Mesendoderm (in vitro differentiated cells): ENCODE measurements around the gene NAA38.

Experiments
- DNase-seq: peaks from one replicate; pipeline ENCODE4 v3.0.0; 2013
- H2AK5ac ChIP-seq: 2 replicates; pipeline ENCODE4 v1.6.1; 2013; ENCODE audit warnings: low read length, inconsistent platforms
- H2BK120ac ChIP-seq: 2 replicates; pipeline ENCODE4 v1.6.1; 2013; ENCODE audit warnings: low read depth, mild to moderate bottlenecking, low read length, moderate library complexity, mixed read lengths
- H2BK15ac ChIP-seq: replicated peaks from 2 replicates; pipeline ENCODE4 v1.6.1; 2013; ENCODE audit warnings: low read depth, mild to moderate bottlenecking, moderate library complexity
- H2BK5ac ChIP-seq: 2 replicates; pipeline ENCODE4 v1.6.1; 2013; ENCODE audit warnings: low read length, inconsistent platforms
- H3K18ac ChIP-seq: 2 replicates; pipeline ENCODE4 v1.6.1; 2013; ENCODE audit warnings: mild to moderate bottlenecking, low read length, mixed read lengths
- H3K23ac ChIP-seq: one replicate; pipeline ENCODE4 v1.6.1; 2013; ENCODE audit warnings: low read length
- H3K27ac ChIP-seq: 2 replicates; pipeline ENCODE4 v1.5.1; 2013; ENCODE audit warnings: low read depth, mild to moderate bottlenecking, inconsistent platforms, low read length, moderate library complexity
- H3K27me3 ChIP-seq: 2 replicates; pipeline ENCODE4 v1.6.1; 2013; ENCODE audit warnings: low read length, control low read depth, mild to moderate bottlenecking, inconsistent platforms; ENCODE audit not compliant: insufficient read depth, poor library complexity
- H3K36me3 ChIP-seq: 2 replicates; pipeline ENCODE4 v1.6.1; 2013; ENCODE audit warnings: low read length, inconsistent platforms; ENCODE audit not compliant: control insufficient read depth, insufficient read depth
- H3K4ac ChIP-seq: one replicate; pipeline ENCODE4 v1.6.1; 2013; ENCODE audit warnings: low read depth, mild to moderate bottlenecking, low read length, moderate library complexity
- H3K4me1 ChIP-seq: 2 replicates; pipeline ENCODE4 v1.6.1; 2013; ENCODE audit warnings: low read depth, low read length, inconsistent platforms; ENCODE audit not compliant: control insufficient read depth
- H3K4me2 ChIP-seq: 2 replicates; pipeline ENCODE4 v1.6.1; 2013; ENCODE audit warnings: low read length
- H3K4me3 ChIP-seq: 2 replicates; pipeline ENCODE4 v1.5.1; 2013; ENCODE audit warnings: mild to moderate bottlenecking, low read length
- H3K56ac ChIP-seq: one replicate; pipeline ENCODE4 v1.6.1; 2013; ENCODE audit warnings: low read length
- H3K79me1 ChIP-seq: 2 replicates; pipeline ENCODE4 v1.6.1; 2013; ENCODE audit warnings: low read length, inconsistent platforms
- H3K79me2 ChIP-seq: 2 replicates; pipeline ENCODE4 v1.6.1; 2013; ENCODE audit warnings: mild to moderate bottlenecking, low read length; ENCODE audit not compliant: control insufficient read depth, insufficient read depth
- H3K9ac ChIP-seq: 2 replicates; pipeline ENCODE4 v1.6.1; 2013; ENCODE audit warnings: low read length, inconsistent platforms
- H4K5ac ChIP-seq: one replicate; pipeline ENCODE4 v1.6.1; 2013; ENCODE audit warnings: low read length
- H4K8ac ChIP-seq: one replicate; pipeline ENCODE4 v1.6.1; 2013; ENCODE audit warnings: low read depth, mild to moderate bottlenecking, control low read depth, low read length, moderate library complexity
- WGBS: extraction: QIAGEN DNeasy Blood & Tissue Kit; methylation state at CpG from one replicate; pipeline ENCODE4 v1.1.7; 2013; ENCODE audit warnings: low lambda C conversion rate, missing lambda C conversion rate; ENCODE audit not compliant: insufficient coverage; ENCODE audit errors: extremely low coverage; 5-methylcytosine and 5-hydroxymethylcytosine counted together

NAA38 gene

GRCh38 chr17:7887038-7887481 lies 29.7 kb upstream of the NAA38 start:
- Histone ChIP-seq H3K18ac (peak overlapping the region; percentile 53), H3K56ac (peak overlapping the region; percentile 97), H3K36me3 (peaks cover 2% of the 10 kb centered on the region), H3K27ac (peak overlapping the region; percentile 16), H2BK15ac (no peak overlapping the region), H3K4ac (no peak overlapping the region), H3K9ac (peak overlapping the region; percentile 84), H3K79me1 (peaks cover 4% of the 10 kb centered on the region), H3K4me3 (peak overlapping the region; percentile 68), H3K27me3 (no peaks in the 10 kb centered on the region), H3K23ac (peak overlapping the region; percentile 24), H2BK5ac (peak overlapping the region; percentile 50), H2AK5ac (no peak overlapping the region), H4K8ac (no peak overlapping the region), H3K4me1 (peaks cover 13% of the 10 kb centered on the region), H3K79me2 (peaks cover 1% of the 10 kb centered on the region), H4K5ac (no peak overlapping the region), H3K4me2 (peak overlapping the region; percentile 97), H2BK120ac (no peak overlapping the region)
- peak; percentile 44 for DNase-seq
- no CpG with 5 or more reads among the region's 8 CpGs for WGBS

DNA sequence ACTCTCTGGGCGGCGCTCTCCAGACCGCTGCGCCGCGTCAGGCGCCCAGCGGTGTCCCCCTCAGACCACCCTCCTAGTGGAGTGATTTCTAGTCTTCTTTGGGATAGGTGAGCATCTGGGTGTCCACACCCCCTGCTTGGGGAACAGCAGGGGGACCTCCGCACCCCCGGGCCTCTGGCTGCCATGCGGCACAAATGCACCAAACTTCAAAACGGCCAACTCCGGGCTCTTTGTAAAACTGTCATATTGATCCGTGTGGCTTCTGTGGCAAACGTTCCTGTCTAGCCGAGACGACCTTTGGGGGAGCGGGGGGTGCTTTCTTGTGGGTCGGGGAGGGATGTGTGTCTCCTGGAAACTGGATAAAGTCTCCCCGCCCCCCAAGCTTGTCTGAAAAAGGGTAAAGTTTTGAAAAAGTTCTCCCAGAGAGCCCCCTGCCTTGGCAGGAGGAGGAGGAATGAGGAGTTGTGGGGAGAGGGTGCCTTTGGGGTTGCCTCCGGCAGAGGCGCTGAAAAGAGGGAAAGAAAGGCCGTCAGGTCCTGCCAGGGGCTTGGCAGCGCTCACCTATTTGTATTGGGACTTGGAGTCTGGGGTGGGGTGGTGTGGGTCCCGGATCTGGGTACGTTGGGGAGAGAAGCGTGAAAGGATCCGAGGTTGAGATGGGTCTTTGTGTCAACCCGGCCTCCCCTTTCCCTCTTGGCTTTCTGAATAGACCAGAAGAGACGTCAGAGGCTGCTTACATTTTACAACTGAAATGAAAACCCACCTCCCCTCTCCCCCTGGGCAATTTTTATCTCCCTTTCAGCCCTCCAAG lies 29.1 kb upstream of the NAA38 start:
- no peak overlapping the region for H4K8ac ChIP-seq
- H3K27ac ChIP-seq = peak overlapping the region; percentile 16
- peaks cover 5% of the 10 kb centered on the region for H3K79me1 ChIP-seq
- H3K4me2 ChIP-seq = peak overlapping the region; percentile 97
- H4K5ac ChIP-seq = no peak overlapping the region
- no peak overlapping the region for H3K4ac ChIP-seq
- H3K4me1 ChIP-seq = peaks cover 13% of the 10 kb centered on the region
- H2BK120ac ChIP-seq = no peak overlapping the region
- no peak overlapping the region for H2AK5ac ChIP-seq
- peak overlapping the region; percentile 68 for H3K4me3 ChIP-seq
- WGBS = no CpG with 5 or more reads among the region's 30 CpGs
- H2BK5ac ChIP-seq = no peak overlapping the region
- H3K27me3 ChIP-seq = no peaks in the 10 kb centered on the region
- H2BK15ac ChIP-seq = no peak overlapping the region
- peak overlapping the region; percentile 24 for H3K23ac ChIP-seq
- peak; percentile 61 for DNase-seq
- peak overlapping the region; percentile 97 for H3K56ac ChIP-seq
- H3K79me2 ChIP-seq = peaks cover 1% of the 10 kb centered on the region
- H3K9ac ChIP-seq = peak overlapping the region; percentile 84
- H3K36me3 ChIP-seq = peaks cover 1% of the 10 kb centered on the region
- peak overlapping the region; percentile 53 for H3K18ac ChIP-seq

GRCh38 chr17:7885367-7886226 lies 28.2 kb upstream of the NAA38 start:
- Histone ChIP-seq H2BK120ac (no peak overlapping the region), H3K23ac (no peak overlapping the region), H3K79me1 (peaks cover 5% of the 10 kb centered on the region), H3K27ac (peak overlapping the region; percentile 18), H3K56ac (peak overlapping the region; percentile 97), H3K4me1 (peaks cover 13% of the 10 kb centered on the region), H2AK5ac (no peak overlapping the region), H3K36me3 (peaks cover 6% of the 10 kb centered on the region), H3K79me2 (peaks cover 1% of the 10 kb centered on the region), H3K4me2 (peak overlapping the region; percentile 97), H3K27me3 (no peaks in the 10 kb centered on the region), H4K5ac (no peak overlapping the region), H2BK15ac (no peak overlapping the region), H2BK5ac (peak overlapping the region; percentile 14), H3K18ac (peak overlapping the region; percentile 15), H4K8ac (no peak overlapping the region), H3K9ac (peak overlapping the region; percentile 84), H3K4me3 (peak overlapping the region; percentile 68), H3K4ac (peak overlapping the region; percentile 4)
- WGBS = no CpG with 5 or more reads among the region's 64 CpGs
- peak; percentile 77 for DNase-seq

DNA sequence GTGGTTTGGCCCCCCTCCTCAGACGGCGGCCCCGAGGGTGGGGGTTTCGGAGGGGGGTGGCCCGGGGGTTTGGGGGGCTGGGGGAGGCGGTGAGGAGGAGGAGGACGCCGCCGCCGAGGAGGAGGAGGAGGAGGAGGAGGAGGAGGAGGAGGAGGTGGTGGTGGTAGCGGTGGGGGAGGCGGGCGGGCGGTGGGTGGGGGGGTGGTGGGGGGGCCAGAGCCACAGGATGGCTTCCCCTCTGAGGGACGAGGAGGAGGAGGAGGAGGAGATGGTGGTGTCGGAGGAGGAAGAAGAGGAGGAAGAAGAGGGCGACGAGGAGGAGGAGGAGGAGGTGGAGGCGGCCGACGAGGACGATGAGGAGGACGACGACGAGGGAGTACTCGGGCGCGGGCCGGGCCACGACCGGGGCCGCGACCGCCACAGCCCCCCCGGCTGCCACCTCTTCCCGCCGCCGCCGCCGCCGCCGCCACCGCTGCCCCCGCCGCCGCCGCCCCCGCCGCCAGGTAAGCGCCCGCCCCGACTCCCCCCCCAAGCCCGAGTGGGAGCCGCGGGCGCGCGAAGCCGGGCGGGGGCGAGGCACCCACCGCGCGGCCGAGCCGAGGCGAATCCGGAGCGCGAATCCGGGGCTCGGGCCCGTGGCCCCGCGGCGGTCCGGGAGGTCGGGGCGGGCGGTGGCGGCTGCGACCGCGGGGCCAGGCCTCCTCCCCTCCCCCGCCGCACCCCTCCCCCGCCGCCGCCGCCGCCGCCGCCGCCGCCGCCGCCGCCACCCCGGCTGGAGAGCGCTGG lies 27.4 kb upstream of the NAA38 start:
- Histone ChIP-seq H2AK5ac (no peak overlapping the region), H2BK5ac (no peak overlapping the region), H2BK120ac (peak overlapping the region; percentile 69), H3K79me1 (peaks cover 5% of the 10 kb centered on the region), H4K5ac (no peak overlapping the region), H3K27me3 (no peaks in the 10 kb centered on the region), H3K36me3 (peaks cover 9% of the 10 kb centered on the region), H3K56ac (peak overlapping the region; percentile 97), H3K4ac (peak overlapping the region; percentile 89), H2BK15ac (no peak overlapping the region), H3K4me1 (peaks cover 13% of the 10 kb centered on the region), H3K4me2 (no peak overlapping the region), H3K23ac (no peak overlapping the region), H3K79me2 (peaks cover 1% of the 10 kb centered on the region), H3K9ac (peak overlapping the region; percentile 84), H3K4me3 (peak overlapping the region; percentile 58), H3K27ac (no peak overlapping the region), H3K18ac (peak overlapping the region; percentile 15), H4K8ac (no peak overlapping the region)
- no peak for DNase-seq
- no CpG with 5 or more reads among the region's 100 CpGs for WGBS

- H3K4me2 ChIP-seq = no peak overlapping the region
- H3K79me2 ChIP-seq = peaks cover 1% of the 10 kb centered on the region
- H3K18ac ChIP-seq = no peak overlapping the region
- H3K23ac ChIP-seq = no peak overlapping the region
- H3K4me1 ChIP-seq = peaks cover 11% of the 10 kb centered on the region
- WGBS = no CpG with 5 or more reads among the region's 3 CpGs
- H3K9ac ChIP-seq = peak overlapping the region; percentile 58
- no peak overlapping the region for H2BK5ac ChIP-seq
- peaks cover 11% of the 10 kb centered on the region for H3K36me3 ChIP-seq
- no peak overlapping the region for H3K4me3 ChIP-seq
- no peak overlapping the region for H2BK120ac ChIP-seq
- no peak overlapping the region for H3K27ac ChIP-seq
- no peak overlapping the region for H4K8ac ChIP-seq
- H3K79me1 ChIP-seq = peaks cover 6% of the 10 kb centered on the region
- no peak overlapping the region for H2BK15ac ChIP-seq
- H3K27me3 ChIP-seq = no peaks in the 10 kb centered on the region
- H3K4ac ChIP-seq = no peak overlapping the region
- DNase-seq = no peak
- peak overlapping the region; percentile 11 for H3K56ac ChIP-seq
- H2AK5ac ChIP-seq = no peak overlapping the region
- H4K5ac ChIP-seq = no peak overlapping the region
Measured at GRCh38 chr17:7883781-7884386, 26.5 kb upstream of the NAA38 start.
